Stimulated activated CD4-positive, alpha-beta T cell treated with anti-CD3 and anti-CD28 coated beads, Interleukin-4, amount 100 ng/mL, for 4 hours (primary cell): ENCODE measurements around the gene DIS3L.
"Not testable (repeated sequence)": the region's sequence is repeated elsewhere in the genome, so short reads cannot be mapped to it uniquely, and the experiment has no call there.

Experiments used
- DNase-seq, 2 experiments: peaks; one replicate each; pipeline ENCODE4 v3.0.0-alpha.2; 2020

DIS3L gene

GRCh38 chr15:66312144-66312543, 18.8 kb downstream of the DIS3L start:
- DNase-seq, result no peak

DNA sequence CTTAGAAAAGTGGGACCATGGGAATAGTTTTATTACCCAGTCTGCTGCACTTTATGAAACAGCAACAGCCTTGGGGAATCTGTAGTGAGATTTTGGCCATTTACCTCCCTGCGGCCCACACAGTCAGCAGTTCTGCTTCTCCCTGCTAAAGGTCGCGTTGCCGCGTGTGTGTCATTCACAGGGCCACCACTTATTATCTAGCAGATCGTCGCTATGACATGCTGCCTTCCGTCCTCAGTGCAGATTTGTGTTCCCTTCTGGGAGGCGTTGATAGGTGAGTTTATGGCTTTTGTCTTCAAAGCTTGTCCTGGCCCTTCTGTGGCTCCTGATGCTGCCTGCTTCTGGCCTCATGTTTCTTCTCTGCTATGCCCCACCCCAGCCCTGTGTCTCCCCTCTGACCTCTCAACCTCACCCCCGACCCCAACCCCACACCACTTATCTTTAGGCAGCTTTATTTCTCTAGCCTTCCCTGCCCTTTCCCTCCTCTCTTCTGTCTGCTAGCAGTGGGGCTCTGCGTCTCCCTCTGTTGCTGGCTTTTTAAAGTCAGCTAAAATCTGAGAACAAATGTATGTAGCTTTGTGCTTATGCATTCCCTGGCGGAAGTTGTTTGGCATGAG, 30.1 kb downstream of the DIS3L start:
- DNase-seq, result no peak

DNA sequence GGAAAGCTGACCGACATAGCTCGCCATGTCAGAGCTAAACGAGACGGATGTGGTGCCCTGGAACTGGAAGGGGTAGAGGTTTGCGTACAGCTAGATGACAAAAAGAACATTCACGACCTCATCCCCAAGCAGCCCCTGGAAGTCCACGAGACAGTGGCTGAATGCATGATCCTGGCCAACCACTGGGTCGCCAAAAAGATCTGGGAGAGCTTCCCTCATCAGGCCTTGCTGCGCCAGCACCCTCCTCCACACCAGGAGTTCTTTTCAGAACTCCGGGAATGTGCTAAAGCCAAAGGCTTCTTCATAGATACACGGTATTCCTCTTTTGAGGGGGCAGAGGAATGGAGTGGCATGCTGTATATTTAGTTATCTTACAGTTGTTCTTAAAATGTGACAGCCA, 32.7 kb downstream of the DIS3L start:
- DNase-seq, result no peak

DNA sequence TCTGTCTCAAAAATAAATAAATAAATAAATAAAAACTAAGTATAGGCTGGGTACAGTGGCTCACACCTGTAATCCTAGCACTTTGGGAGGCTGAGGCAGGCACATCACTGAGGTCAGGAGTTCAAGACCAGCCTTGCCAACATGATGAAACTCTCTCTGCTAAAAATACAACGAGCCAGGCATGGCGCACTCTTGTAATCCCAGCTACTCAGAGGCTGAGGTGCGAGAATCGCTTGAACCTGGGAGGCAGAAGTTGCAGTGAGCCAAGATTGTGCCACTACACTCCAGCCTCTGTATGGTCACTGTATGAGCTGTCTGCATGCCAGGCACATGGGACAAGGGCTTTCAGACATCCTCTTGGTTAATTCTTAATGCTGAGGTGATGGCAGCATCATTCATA, 34.4 kb downstream of the DIS3L start:
- no peak for DNase-seq

GRCh38 chr15:66328771-66329170, 35.4 kb downstream of the DIS3L start:
- no peak for DNase-seq

- not testable (repeated sequence) for DNase-seq
These were observed 55.2 kb downstream of the DIS3L start for GRCh38 chr15:66348530-66348929.

- no peak for DNase-seq
These were observed 62.6 kb downstream of the DIS3L start for GRCh38 chr15:66356077-66356358.

GRCh38 chr15:66356359-66357236, 63.2 kb downstream of the DIS3L start, which contains the start of gene TIPIN:
TIPIN (minus strand) TSS chr15:66356685; CDS start chr15:66352947, 3,738 bp downstream.
- peak; percentile 96 to 97 for DNase-seq

DNA sequence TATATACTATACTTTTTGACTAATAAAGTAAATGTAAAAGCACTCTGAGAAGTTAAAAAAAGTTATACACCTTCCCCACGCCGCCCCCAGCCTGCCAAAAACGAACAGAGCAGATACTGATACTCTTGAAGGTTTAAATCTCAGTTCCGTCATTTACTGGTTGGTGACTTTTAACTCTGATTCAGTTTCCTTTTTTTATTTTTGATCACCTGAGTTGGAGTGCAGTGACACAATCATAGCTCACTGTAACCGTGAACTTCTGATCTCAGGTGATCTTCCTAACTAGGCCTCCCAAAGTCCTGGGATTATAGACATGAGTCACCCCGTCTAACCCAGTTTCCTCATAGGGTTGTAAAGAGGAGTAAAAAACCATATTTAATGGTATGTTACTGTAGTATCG, 66.4 kb downstream of the DIS3L start:
- no peak for DNase-seq

GRCh38 chr15:66361745-66362460, 68.5 kb downstream of the DIS3L start:
- not testable (repeated sequence) for DNase-seq

GRCh38 chr15:66362776-66363175, 69.4 kb downstream of the DIS3L start:
- no peak for DNase-seq

GRCh38 chr15:66364944-66365528, 71.7 kb downstream of the DIS3L start:
- no peak for DNase-seq

DNA sequence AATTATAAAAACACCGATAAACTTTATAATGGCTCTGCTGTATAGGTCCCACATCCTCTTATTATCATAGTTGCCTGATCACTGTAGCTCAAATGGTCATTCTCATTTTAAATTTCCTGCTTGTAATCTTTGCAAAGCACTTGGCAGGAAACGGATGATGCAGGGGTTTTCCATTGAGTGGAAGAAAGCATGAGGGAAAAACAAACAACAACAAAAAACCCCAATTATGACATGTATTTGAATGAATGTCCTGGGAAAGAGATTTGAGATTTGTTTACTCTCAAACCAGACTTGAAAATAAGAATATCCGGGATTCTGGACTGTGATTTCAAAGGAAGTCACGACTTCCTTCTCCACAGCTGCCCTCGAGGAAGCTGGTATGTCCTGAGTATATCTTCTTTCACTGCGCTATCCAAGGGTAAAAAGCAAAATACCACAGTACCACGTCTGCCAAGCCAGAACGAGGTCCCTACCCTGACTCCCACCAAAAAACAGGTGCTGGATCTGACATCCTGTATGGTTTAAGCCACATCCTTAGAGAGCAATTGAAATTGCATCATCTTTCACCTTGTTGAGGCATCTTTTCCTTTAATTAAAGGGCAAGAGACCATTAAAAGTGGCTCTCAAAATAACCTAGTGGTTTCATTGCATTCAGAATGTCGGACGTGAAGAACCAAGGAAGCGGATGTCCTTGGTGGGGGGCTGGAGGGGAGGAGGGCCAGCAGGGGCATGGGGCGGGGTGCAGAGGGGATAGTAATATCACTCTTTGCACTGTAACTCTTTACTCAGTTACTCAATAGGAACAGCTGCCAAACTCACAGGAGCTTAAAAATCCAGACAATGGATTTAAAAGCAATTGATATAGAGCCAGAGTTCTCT, 76.6 kb downstream of the DIS3L start:
- no peak for DNase-seq

GRCh38 chr15:66374179-66374578, 80.8 kb downstream of the DIS3L start:
- no peak for DNase-seq

DNA sequence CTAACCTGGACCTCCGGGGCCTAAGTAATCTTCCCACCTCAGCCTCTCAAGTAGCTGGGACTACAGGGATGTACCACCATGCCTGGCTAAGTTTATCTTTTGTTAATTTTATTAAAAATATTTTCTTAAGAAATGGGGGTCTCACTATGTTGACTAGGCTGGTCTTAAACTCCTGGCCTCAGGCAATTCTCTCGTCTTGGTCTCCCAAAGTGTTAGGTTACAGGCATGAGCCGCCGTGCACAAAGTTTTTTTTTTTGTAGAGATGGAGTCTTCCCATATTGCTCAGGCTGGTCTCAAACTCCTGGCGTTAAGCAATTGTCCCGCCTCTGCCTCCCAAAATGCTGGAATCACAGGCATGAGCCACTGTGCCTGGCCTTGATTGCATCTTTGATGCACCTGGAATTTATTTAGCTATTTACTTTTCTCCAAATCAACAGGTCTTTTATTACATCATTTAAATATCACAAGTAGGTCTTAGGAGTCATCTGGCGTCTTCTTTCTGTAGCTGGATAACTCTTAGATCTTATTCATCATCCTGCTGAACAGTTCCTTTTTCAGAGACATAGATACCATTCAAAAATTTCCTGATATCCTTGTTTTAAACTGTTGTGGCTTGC, 85.6 kb downstream of the DIS3L start:
- no peak for DNase-seq

DNA sequence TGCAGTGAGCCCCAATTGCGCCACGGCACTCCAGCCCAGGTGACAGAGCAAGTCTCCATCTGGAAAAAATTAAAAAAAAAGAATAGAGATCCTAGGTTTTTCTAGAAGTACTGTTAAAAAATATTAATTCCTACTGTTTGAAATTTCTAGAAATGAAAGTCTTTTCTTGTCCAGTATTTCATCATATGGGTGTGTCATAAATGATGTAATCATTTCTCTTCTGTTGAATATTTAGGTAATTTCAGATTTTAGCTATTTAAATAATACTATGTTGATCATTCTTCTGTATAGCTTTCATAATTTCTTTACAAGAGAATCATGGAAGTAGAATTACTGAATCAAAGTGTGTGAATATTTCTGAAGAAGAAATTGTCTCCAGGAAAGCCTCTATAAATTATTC, 88.0 kb downstream of the DIS3L start:
- DNase-seq, result not testable (repeated sequence)
